ENCODE measurements around the gene CNPY4.
A peak's percentile ranks its signal among the peaks of the same experiment; 100 is the strongest.

CNPY4 gene

DNA sequence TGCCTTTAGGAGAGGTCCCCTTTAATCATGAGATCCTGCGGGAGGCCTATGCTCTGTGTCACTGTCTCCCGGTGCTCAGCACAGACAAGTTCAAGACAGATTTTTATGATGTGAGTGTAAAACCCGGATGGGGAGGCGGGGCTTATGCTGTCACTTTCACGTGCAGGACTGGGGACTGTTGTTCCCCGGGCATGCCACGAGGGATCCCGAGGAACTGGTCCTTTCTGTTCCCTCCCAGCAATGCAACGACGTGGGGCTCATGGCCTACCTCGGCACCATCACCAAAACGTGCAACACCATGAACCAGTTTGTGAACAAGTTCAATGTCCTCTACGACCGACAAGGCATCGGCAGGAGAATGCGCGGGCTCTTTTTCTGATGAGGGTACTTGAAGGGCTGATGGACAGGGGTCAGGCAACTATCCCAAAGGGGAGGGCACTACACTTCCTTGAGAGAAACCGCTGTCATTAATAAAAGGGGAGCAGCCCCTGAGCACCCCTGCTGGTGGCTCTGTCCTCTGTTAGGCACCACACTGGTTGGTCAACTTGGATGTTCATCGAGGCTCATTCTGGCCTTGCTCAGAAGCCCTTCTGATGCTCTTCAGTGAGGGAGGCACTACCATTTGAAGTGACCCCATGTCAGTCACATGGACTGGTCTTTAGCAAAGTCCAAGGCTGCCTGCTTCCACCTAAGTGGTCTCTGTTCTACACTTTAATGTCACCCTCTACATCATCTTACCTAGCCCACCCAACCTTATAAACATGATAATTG lies 27.8 kb upstream of the CNPY4 start:
- no peak for DNase-seq (ENCODE audit: low read depth)

DNA sequence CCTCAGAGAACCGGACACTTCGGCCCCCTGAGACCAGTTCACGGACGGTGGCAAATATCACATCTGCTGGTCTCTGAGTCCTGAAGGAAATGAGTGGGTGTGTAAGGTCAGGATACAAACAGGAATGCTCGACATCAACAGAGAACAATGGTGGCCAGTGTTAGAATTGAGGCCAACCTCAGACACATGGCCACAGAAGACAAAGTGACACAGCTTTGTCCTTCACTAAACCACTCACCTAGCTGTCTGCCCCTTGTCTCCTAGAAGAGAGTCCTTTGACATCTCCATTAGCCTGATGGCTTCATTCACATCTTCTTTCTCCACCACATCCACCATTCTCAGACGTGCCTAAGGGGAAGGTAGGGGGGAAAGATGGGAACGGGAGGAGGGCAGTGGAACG lies 26.4 kb upstream of the CNPY4 start:
- no peak for DNase-seq (ENCODE audit: low read depth)

DNA sequence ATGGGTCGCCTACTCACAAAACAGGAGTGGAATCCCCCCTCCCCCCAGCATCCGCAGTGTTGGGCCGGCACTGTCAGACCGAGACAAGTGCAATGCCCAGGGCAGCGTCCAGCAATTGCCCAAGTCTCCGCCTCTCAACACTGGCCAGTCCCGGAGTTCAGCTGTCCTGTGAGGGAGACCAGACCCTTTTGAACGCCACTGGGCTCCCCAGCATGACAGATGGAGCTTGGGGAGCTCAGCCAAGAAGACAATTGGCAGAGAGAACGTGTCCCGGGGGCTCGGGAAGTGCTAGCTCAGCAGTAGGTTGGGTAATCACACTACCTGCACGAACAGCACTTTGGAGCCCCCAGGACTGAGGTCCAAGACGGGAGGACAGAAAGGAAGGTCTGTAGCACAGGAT lies 25.9 kb upstream of the CNPY4 start:
- no peak for DNase-seq (ENCODE audit: low read depth)

DNA sequence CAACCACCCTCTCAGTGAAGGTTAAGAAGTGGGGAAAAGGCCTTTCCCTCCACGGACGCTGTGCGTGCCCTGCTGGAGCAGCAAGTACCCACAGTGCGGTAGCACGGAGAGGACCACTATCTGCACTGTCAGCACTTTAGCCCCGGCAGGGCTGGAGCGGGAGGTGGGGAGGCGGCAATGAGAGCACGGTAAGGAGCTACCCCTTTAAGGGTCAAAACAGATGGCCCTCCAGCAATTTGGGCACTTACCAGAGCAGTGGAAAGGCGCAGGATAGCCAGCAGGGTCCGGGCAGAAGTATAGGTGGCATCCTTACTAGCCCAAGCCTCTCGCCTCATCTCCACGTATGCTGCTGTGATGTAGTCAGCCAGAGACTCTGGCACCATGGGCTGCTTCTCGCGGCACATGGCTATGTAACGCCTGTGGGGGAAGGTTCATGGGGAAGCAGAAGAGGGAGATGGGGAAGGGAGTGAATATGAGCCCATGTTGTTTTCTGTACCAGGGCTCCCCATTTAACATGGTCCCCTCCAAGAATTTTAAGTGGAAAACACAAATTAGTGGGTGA lies 25.4 kb upstream of the CNPY4 start:
- no peak for DNase-seq (ENCODE audit: low read depth)

DNA sequence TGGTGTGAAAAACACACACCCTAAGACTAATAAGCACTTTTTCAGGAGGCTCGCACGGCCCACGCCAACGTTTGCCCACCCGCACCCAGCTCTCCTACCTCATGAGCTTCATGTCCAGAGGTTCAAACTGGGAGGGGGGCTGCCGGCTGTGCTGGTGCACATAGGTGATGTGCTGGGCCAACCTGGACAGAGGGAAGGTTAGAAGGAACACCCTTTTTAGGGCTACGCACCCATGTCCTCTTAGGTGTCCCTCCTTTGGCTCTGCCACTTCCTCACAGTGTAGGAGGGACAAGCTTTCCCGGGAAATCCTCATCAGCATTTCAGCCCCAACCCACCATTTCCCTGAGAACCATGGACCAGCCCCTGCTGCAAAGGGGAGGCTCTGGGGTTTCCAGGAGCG lies 24.1 kb upstream of the CNPY4 start:
- DNase-seq (ENCODE audit: low read depth) = no peak

DNA sequence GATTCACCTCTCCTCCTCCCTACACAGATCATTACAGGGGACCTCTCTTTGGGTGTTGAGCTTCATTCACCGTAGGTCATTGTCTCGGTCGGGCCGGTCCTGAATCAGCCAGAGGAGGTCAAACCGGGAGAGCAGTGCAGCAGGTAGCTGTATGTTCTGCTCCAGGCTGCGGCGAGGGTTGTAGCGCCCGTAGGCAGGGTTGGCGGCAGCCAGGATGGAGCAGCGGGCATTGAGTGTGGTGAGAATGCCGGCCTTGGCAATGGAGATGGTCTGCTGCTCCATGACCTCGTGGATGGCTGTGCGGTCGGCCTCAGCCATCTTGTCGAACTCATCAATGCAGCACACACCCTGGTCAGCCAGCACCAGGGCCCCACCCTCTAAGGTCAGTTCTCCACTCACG lies 23.7 kb upstream of the CNPY4 start:
- no peak for DNase-seq (ENCODE audit: low read depth)

DNA sequence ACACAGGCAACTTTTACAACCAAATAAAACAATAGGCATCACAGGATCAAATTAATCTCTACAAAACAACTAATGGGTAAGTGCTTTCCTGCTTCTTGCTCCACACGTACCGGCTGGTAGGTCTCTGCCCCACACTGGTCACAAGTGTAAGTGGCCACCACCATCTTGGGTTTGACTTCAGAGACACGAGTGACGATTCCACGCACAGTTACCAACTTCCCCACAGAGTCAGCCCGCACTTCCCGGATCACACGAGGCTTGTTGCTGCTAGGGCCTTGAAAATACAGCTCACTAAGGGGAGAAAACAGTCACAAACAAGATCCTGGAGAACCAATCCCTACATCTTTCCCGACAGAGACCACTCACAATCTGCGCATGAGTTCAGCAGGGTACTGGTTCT lies 20.5 kb upstream of the CNPY4 start:
- no peak for DNase-seq (ENCODE audit: low read depth)

DNA sequence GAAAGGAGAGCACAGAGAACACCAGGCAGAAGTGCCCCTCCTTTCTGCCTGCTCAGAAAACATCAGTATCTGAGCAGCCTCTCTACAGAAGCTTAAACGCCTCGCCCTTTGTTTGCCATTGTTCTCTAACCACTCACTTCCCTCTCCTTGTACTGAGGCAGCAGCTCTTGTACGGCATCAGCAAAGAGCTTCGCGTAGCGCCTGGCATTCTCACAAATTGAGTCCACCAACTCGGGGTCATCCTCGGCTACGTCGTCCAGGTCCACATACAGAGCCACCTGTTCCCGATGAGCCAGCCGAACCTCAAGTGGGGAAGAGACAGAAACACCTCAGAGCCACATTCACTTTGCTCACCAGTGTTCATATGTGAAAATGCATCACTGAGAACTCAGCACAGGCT lies 20.0 kb upstream of the CNPY4 start:
- no peak for DNase-seq (ENCODE audit: low read depth)

DNA sequence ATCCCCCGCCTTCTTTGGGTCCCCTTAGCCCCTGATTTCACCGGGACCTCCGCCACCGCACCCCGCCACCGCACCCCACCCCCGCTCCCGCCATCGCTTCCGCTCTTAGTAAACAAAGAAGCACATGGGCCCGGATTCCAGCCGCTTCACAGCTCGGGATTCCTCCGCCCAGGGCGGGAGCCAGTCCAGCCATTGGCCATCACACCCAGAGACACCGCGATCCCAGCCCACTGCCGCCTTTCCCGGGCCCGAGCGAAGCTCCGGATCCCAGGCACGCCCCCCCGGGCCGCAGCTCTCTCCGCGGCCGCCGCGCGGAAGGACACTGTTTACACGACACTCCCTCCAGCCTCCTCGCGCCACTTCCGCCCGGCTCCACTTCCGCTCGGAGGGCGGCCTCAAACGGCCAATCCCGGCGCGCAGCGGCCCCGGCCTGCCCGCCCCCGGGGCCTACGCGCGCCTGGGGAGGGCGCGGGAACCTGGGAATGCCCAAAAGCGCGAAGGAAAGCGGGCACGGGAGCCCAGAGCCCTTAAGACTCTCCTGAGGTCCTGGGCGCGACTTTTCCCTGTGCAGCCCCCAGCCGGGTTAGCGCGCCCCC lies 18.9 kb upstream of the CNPY4 start:
- peak; percentile 67 for DNase-seq (ENCODE audit: low read depth)

DNA sequence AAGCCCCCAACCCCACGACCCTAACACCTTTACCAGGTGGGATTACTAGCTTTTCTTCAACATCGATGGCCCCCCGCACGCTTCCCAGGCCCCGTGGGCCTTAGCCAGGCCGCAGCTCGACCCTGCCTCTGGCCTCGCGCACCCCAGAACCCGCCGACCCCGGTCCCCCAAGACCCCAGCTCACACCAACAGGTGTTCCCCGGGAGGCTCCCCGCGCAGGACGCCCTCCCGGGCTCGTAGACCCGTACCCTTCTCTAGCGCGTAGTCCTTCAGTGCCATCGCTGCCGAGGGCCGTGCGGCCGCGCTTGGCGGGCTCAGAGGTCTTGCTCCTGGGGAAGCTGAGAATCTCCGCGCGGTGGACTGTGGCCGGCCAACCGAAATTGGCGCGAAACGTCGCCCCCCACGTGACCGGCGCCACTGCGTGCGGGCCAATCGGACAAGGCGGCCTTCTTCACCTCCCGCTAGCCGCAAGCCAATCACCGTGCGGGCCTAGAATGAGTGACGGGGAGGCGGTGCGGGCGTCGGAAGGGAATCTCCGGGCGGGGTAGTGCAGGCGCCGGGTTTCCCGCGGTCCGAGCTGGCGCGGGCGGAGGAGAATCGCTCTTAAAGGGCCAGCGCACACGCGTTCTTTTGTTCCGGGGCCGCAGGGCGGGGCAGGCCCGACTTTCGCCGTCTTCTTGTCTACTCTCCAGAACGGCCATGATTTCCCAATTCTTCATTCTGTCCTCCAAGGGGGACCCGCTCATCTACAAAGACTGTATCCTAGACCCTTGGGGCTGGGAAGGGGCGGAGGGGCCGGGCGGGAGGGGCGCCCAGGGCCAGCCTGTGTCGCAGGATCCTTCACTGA lies 18.2 kb upstream of the CNPY4 start, which contains the start of the genes AP4M1 and MCM7:
Gene AP4M1 (plus strand): TSS at position 628 of the 847 bp plus-strand sequence. CDS start 72 bp downstream, at position 700.
Gene MCM7 (minus strand): TSS at position 382 of the 847 bp plus-strand sequence. CDS start 103 bp downstream, at position 279.
- peak; percentile 89 for DNase-seq (ENCODE audit: low read depth)

DNA sequence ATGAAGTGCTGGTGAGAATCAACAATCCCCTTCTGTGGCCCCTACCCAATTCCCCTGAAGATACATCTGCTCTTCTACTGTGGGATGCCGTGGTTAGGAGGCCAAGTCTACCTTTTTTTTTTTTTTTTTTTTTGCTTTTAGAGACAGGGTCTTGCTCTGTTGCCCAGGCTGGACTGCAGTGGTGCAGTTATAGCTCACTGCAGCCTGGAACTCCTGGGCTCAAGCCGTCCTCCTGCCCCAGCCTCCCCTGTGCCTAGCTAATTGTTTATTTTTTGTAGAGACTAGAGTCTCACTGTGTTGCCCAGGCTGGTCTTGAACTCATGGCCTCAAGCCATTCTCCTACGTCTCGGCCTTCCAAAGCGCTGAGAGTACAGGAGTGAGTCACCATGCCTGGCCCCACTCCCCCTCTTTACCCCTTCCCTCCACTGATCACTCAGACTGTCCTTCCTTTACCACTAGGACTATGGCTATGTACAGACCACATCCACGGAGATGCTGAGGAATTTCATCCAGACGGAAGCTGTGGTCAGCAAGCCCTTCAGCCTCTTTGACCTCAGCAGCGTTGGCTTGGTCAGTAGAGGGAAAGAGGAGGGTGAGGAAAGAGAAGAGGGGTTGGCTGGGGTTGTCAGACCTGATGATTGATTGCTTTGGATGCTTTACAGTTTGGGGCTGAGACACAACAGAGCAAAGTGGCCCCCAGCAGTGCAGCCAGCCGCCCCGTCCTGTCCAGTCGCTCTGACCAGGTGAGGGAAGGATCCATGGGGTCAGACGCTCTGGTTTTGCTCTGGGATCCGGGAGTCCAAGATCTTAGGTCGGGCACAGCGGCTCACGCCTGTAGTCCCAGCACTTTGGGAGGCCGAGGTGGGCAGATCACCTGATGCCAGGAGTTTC lies 16.2 kb upstream of the CNPY4 start:
- DNase-seq (ENCODE audit: low read depth) = no peak

DNA sequence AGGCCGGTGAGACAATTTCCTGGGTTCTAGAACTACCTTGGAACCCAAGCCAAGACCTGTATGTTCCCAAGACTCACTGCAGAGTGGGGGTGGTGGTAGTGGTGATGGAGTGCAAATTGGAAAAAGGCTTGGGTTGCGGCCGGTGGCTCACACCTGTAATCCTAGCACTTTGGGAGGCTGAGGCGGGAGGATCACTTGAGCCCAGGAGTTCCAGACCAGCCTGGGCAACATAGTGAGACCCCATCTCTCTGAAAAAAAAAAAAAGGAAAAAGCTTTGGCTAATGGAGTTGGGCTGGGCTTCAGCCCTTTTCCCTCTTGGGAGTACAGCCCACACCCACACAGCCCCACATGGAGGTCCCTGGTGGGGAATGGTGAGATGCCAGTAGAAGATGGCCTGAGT lies 13.9 kb upstream of the CNPY4 start:
- DNase-seq (ENCODE audit: low read depth) = no peak

DNA sequence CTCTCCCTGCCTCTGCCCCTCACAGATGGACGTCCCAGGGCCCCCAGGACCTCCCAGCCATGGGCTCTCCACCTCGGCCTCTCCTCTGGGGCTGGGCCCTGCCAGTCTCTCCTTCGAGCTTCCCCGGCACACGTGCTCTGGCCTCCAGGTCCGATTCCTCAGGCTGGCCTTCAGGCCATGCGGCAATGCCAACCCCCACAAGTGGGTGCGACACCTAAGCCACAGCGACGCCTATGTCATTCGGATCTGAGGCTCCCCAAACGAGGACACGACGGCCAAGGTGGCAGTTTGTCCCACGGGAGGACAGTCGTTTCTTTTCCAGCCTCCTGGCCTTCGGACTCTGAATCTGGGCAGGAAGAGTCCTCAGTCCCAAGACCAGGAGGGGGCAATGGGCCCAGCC lies 12.8 kb upstream of the CNPY4 start:
- no peak for DNase-seq (ENCODE audit: low read depth)

DNA sequence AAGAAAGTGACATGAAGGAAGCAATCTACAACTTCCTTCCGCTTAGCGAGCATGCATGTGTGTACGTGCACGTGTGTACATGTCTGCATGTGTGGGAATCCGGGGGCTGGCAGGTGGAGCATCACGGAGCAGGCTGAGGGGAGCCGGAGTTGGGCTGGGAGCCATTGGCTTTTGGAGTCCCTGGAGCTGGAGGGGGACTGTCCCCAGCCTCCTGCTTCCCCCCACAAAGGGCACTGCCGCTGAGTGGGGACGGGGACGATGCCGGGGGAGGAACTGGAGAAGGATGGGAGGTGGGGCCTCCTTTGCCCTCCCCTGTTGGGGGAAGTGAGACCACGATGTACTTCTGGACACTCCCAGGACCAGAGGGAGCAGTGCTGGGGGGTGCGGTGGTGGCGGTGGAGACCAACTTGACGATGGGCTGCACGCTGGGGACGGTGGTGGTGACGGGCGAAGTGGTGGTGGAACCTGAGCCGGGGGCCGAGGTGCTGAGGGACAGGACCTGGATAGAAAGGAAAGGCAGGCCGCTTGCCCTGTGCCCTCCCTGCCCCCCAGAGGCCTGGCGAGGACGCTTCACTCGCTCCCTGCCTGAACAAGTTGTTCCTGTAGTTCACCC lies 12.2 kb upstream of the CNPY4 start:
- no peak for DNase-seq (ENCODE audit: low read depth)

DNA sequence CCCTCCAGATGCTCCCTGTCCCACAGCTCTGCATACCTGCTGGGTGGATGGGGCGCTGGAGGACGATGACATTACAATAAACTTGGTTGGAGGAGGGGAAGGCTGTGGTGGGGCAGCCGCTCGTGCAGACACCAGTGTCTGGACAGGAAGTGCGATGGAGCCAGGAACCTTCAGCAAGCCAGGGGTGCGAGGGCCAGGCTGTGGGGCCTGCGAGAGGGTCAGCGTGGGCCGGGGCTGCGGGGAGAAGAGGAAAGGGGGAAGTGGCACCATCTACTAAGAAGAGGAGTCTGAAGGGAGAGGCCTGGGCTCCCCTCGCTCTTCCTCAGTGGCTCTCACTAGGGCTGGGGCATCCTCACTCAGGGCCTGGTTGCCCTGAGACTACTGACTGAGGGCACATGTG lies 11.5 kb upstream of the CNPY4 start:
- DNase-seq (ENCODE audit: low read depth) = no peak

DNA sequence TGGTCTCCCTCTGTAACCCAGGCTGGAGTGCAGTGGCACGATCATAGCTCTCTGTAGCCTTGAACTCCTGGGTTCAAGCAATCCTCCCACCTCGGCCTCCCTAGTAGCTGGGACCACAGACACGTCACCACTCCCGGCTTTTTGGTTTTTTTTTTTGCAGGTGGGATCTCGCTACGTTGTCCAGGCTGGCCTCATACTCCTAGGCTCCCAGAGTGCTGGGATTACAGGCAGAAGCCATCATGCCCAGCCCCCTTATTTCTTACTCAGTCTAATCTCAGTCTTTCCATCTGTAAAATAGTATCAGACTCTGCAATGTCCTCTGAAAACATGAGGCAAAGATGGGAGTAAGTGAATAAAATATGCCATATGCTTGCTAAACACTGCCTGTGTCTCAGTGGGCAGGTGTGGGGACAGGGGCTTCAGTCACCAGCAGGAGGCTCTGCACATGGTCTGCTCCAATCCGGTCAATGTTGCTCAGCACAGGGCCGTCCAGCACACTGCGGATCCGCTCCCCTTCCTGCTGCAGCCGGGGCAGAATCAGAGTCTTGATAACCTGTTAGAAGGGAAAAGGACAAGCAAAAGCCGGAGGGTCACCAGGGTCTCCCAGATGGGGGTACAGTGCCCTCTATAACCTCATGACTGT lies 9.8 kb upstream of the CNPY4 start:
- no peak for DNase-seq (ENCODE audit: low read depth)

DNA sequence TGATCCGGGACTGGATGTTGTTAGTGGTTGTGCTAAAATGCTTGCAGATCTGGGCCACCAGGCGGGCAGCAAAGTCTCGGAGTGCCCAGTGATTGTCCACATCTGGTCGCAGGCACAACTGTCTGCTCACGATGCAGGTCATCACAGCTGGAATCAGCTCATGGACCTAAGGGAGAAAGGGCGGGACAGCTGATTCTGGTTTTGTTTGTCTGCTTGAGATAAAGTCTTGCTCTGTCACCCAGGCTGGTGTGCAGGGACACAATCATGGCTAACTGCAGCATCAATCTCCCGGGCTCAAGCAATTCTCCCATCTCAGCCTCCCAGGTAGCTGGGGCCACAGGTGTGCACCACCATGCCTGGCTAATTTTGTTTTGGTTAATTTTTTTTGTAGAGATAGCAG lies 8.3 kb upstream of the CNPY4 start:
- DNase-seq (ENCODE audit: low read depth) = no peak

DNA sequence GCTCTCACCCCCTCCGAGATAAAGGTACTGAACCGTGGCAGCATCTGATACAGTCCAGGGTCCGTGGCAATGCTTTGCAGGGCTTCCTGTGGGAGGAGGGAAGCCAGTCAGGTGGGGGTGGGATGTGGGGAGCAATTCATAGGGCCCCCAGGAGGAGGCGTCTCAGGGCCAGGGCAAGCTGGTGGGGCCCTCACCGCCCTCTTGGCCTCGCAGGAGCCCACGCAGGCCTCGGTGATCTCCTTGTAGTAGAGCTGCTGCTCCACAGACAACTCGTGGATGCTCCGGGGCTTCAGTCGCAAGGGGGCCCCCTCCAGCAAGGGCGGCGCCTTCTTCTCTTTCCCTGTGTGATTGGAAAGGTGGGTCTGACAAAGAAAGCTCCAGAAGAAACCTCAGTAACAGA lies 7.5 kb upstream of the CNPY4 start:
- no peak for DNase-seq (ENCODE audit: low read depth)

DNA sequence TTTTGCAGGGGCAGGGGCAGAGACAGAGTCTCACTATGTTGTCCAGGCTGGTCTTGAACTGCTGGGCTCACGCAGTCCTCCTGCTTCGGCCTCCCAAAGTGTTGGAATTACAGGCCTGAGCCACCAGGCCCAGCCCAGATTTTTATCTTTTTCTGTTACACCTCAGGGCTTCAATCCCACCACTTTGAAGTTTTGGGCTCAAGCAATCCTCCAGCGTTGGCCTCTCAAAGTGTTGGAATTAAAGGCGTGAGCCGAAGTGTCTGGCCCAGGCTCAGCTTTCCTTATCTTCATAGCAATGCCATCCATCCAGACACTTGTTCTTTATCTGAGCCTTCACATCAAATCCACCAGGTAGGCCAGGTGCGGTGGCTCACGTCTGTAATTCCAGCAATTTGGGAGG lies 4.4 kb upstream of the CNPY4 start:
- no peak for DNase-seq (ENCODE audit: low read depth)

DNA sequence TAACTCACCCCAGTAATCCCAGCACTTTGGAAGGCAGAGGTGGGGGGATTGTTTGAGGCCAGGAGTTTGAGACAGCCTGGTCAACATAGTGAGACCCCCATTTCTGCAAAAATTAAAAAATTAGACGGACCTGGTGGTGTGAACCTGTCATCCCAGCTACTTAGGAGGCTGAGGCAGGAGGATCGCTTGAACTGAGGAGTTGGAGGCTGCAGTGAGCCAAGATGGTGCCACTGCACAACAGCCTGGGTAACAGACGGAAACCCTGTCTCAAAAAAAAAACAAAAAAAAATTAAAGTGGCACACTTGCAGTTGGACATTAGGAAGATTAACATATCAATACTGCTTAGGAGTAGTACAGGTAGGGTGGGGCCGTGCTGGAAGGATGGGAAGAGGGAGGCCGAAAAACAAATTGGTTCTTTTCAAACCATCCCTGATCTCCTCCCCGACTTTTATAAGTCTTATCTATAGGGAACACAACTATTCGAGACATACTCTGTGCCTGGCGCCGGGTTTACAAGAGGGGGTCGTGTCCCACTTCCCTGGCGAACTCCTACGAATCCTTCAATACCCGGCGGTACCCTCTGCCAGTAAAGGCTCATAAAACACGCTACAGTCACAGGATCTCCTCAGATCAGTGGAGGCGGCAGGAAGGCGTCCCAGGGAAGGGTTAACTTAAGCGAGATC lies 904 bp upstream of the CNPY4 start:
- DNase-seq (ENCODE audit: low read depth) = no peak

Measured in stimulated activated CD8-positive, alpha-beta memory T cell treated with anti-CD3 and anti-CD28 coated beads, Interleukin-15, amount 100 ng/mL, for 24 hours (primary cell).